Measurements from ENCODE around the gene FAIM2.

Gene FAIM2

GRCh38 chr12:49939307-49939706 is 35.6 kb upstream of the FAIM2 start:
- ATAC-seq = no peak

GRCh38 chr12:49937639-49938300 is 34.1 kb upstream of the FAIM2 start:
- ATAC-seq = no peak

GRCh38 chr12:49936925-49937324 is 33.2 kb upstream of the FAIM2 start:
- ATAC-seq = no peak

GRCh38 chr12:49934505-49934904 is 30.8 kb upstream of the FAIM2 start:
- ATAC-seq = no peak

GRCh38 chr12:49933796-49934195 is 30.1 kb upstream of the FAIM2 start:
- no peak for ATAC-seq

- no peak for ATAC-seq
Measured at GRCh38 chr12:49932533-49933130, 28.9 kb upstream of the FAIM2 start.

- no peak for ATAC-seq
Measured at GRCh38 chr12:49932023-49932422, 28.3 kb upstream of the FAIM2 start.

- ATAC-seq = peak; percentile 90 to 91
Measured at GRCh38 chr12:49930515-49931288, 27.0 kb upstream of the FAIM2 start.

- no peak for ATAC-seq
Measured at GRCh38 chr12:49929581-49929980, 25.9 kb upstream of the FAIM2 start.

GRCh38 chr12:49928471-49928870 is 24.8 kb upstream of the FAIM2 start:
- no peak for ATAC-seq

- no peak for ATAC-seq
Measured at GRCh38 chr12:49925433-49926204, 21.9 kb upstream of the FAIM2 start.

GRCh38 chr12:49924628-49925246 is 21.0 kb upstream of the FAIM2 start:
- no peak for ATAC-seq

GRCh38 chr12:49923880-49924556 is 20.3 kb upstream of the FAIM2 start:
- no peak for ATAC-seq

GRCh38 chr12:49923035-49923644 is 19.4 kb upstream of the FAIM2 start:
- no peak for ATAC-seq

- no peak for ATAC-seq
Measured at GRCh38 chr12:49922349-49923034, 18.8 kb upstream of the FAIM2 start.

- ATAC-seq = no peak
Measured at GRCh38 chr12:49921936-49922335, 18.2 kb upstream of the FAIM2 start.

GRCh38 chr12:49921299-49921698 is 17.6 kb upstream of the FAIM2 start:
- ATAC-seq = no peak

GRCh38 chr12:49920915-49921286 is 17.2 kb upstream of the FAIM2 start:
- no peak for ATAC-seq

- no peak for ATAC-seq
Measured at GRCh38 chr12:49920241-49920914, 16.7 kb upstream of the FAIM2 start.

GRCh38 chr12:49917788-49918173 is 14.1 kb upstream of the FAIM2 start:
- no peak for ATAC-seq
